Transverse colon (tissue), 4 donors: ENCODE results near the gene CXXC1. TPM values are rescaled to one million over a fixed set of nuclear protein-coding genes. Genes with fewer than 3 reads are reported as not detected.

Experiments used
- DNase-seq: peaks from one replicate; pipeline ENCODE4 v3.0.0-alpha.2; 2019
- H3K27ac ChIP-seq, 4 donors: fragments of 200-600 bp; sonication (generic); 2 replicates each; pipeline ENCODE4 v1.5.1; 2016 to 2018; ENCODE audit warnings: inconsistent platforms in 4 of 4
- H3K27me3 ChIP-seq: fragments of 200-600 bp; sonication (generic); 2 replicates; pipeline ENCODE4 v1.5.1; 2017; ENCODE audit warnings: inconsistent platforms
- H3K36me3 ChIP-seq, 4 donors: fragments of 200-600 bp; sonication (generic); 2 replicates each; pipeline ENCODE4 v1.5.1; 2017 to 2019; ENCODE audit warnings: inconsistent platforms in 4 of 4
- H3K4me1 ChIP-seq, 4 donors: fragments of 200-600 bp; sonication (generic); 2 replicates each; pipeline ENCODE4 v1.5.1; 2017 to 2020; ENCODE audit warnings: inconsistent platforms in 4 of 4
- H3K4me3 ChIP-seq, 4 donors: fragments of 200-600 bp; sonication (generic); 1 replicate in 1 of 4; 2 replicates in 3 of 4; pipeline versions ENCODE4 v1.5.1 to v1.6.1; 2017 to 2019; ENCODE audit warnings: inconsistent platforms in 4 of 4
- H3K9me3 ChIP-seq, 2 donors: fragments of 200-600 bp; sonication (generic); 2 replicates each; pipeline ENCODE4 v1.5.1; 2017 to 2019; ENCODE audit warnings: inconsistent platforms in 2 of 2
- CTCF ChIP-seq, 5 experiments: fragments of 200-600 bp in 3 of 5; fragments of 450-650 bp in 2 of 5; sonication (generic) in 3 of 5; IDR thresholded peaks; 1 replicate in 2 of 5; 2 replicates in 3 of 5; pipeline ENCODE4 v1.5.1; 2016 to 2017; ENCODE audit warnings: antibody characterized with exemption in 5 of 5, inconsistent platforms in 3 of 5, mild to moderate bottlenecking in 2 of 5, moderate library complexity in 1 of 5
- EP300 ChIP-seq: sonication (generic); formaldehyde crosslinking; IDR thresholded peaks from one replicate; pipeline ENCODE4 v1.6.1; 2017; ENCODE audit warnings: antibody characterized with exemption, low read depth
- POLR2A ChIP-seq: fragments of 450-650 bp; IDR thresholded peaks from one replicate; pipeline ENCODE4 v1.6.1; 2016; ENCODE audit warnings: antibody characterized with exemption, mild to moderate bottlenecking, moderate library complexity
- POLR2AphosphoS5 ChIP-seq, 3 donors: sonication (generic); formaldehyde crosslinking; IDR thresholded peaks; one replicate each; pipeline ENCODE4 v1.6.1; 2016; ENCODE audit warnings: antibody characterized with exemption in 3 of 3
- WGBS, 2 donors: methylation state at CpG; one replicate each; pipeline ENCODE4 v1.1.5; 2018; ENCODE audit warnings: low coverage in 1 of 2; 5-methylcytosine and 5-hydroxymethylcytosine counted together
- in situ Hi-C, 4 donors: fragments of 200-750 bp; cut with MboI; loops; one replicate each; pipeline versions ENCODE4 v1.15.0 to v1.15.1; 2017; ENCODE audit warnings: low sequenced_read_pairs in 3 of 4, low pct_ligation_motif_present in 1 of 4, low pct_unique_long_range_greater_than_20kb in 1 of 4
- intact Hi-C: fragments of 100-400 bp; cut with DNase I; formaldehyde crosslinking; loops from one replicate; pipeline ENCODE4 v1.15.1; 2023; ENCODE audit warnings: low total_unique reads
- small RNA-seq, 4 donors: library from RNA; depleted of rRNA; stranded (forward); fragments of <200 nt; gene quantifications; one replicate each; pipeline ENCODE3, GENCODE V24; 2016
- total RNA-seq, 4 donors: library from RNA; depleted of rRNA; stranded (reverse); fragments of >200 nt; gene quantifications; one replicate each; pipeline ENCODE4 v1.1.0, GENCODE V29; 2016

Gene CXXC1
- total RNA-seq, 4 donors from 2014 or later, result 68.9 to 234 (median 117) TPM

- in situ Hi-C loops, result no loop called here
- intact Hi-C loops, result no loop called here
- Histone ChIP-seq H3K4me3 (no peak overlapping the region), H3K9me3 (no peaks in the 10 kb centered on the region), H3K27me3 (no peaks in the 10 kb centered on the region), H3K36me3 (no peaks in the 10 kb centered on the region), H3K4me1 (no peaks in the 10 kb centered on the region), H3K27ac (no peak overlapping the region)
- DNase-seq, result no peak
- 40 to 85% methylated on average over 1 to 2 of the region's 2 CpGs for WGBS, 2 donors
- TF ChIP-seq EP300, result no peak
- no peak for TF ChIP-seq POLR2A
- no peak for TF ChIP-seq CTCF (IDR thresholded peaks at IDR 0.05)
- TF ChIP-seq POLR2AphosphoS5 (IDR thresholded peaks at IDR 0.05), result no peak
These were observed 55.1 kb downstream of the CXXC1 start for GRCh38 chr18:50232419-50232818.

Small RNAs within 50 kb of the gene (small RNA-seq; reads per million reads assigned to genes)
- 0.12 to 0.56 (median 0.23) reads per million in 4 donors for gene RNA5SP458

Other genes with a start within 250 kb of the CXXC1 start
- 100 to 1,000 TPM in 3 of 4 donors, 10 to 100 TPM in 1; 96.7 to 144 (median 114) TPM for gene MYO5B, start 92.5 kb downstream of the CXXC1 start, total RNA-seq
- gene CFAP53, start 21.2 kb downstream of the CXXC1 start, total RNA-seq, result 1 to 10 TPM in 1 of 4 donors, under 1 TPM in 2, not detected in 1; 0.27 to 4.2 (median 0.48) TPM
- 10 to 100 TPM; 65.1 to 97.8 (median 83.0) TPM for gene MBD1, start 6.2 kb downstream of the CXXC1 start, total RNA-seq
- gene SKA1, start 87.4 kb upstream of the CXXC1 start, total RNA-seq, result 1 to 10 TPM in 1 of 4 donors, under 1 TPM in 1, not detected in 2; 0.14 to 4.2 TPM